ENCODE measurements around the gene PXMP2.
A peak's percentile ranks its signal among the peaks of the same experiment; 100 is the strongest.

PXMP2 gene

DNA sequence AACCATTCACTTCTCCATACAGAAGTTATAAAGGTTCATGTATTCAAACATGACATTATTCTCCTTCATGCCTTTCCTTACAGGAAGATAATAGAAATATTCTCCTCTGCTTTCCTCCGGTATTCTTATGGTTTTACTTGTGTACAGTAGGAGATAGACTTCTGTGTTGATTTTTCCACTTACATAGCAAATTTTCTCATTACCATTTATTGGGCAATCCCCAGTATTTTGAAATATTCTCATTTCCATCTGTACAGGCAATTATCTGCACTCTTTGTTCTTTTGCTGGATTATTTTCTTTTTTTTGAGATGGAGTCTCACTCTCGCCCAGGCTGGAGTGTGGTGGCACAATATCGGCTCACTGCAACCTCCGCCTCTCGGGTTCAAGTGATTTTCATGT, 11.0 kb downstream of the PXMP2 start:
- no peak for DNase-seq

DNA sequence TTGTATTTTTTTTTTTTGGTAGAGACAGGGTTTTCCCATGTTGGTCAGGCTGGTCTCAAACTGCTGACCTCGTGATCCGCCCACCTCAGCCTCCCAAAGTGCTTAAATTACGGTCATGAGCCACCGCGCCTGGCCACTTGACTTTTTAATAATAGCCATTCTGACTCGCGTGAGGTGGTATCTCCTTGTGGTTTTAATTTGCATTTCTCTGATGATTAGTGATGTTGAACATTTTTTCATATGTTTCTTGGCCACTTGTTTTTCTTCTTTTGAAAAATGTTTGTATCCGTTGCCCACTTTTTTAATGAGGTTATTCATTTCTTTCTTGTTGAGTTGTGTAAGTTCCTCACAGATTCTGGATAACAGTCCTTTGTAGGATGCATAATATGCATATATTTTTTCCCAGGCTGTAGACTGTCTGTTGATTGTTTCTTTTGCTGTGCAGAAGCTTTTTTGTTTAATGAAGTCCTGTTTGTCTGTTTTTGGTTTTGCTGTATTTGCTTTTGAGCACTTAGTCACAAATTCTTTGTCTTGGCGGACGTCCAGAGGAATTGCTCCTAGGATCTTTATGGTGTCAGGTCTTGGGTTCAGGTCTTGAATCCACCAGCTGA, 12.9 kb downstream of the PXMP2 start:
- no peak for DNase-seq

DNA sequence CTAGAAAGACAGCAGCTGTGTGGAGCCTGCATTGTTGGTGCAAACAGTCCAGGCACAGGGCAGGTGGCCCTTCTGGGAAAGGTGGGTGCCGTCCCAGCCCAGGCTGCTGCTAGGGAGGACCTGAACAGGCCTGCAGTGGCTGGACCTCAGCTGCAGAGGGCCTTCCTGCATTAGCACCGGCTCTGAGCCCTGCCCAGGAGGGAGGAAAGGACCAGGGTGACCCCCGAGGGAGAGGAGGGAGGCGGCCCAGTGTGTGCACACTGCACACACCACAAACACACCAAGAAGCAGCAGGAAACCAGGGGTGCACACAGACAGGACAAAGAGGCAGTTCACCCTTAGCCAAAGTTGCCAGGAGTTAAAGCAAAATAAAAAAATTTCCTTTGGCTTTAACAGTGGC, 15.3 kb downstream of the PXMP2 start:
- DNase-seq: no peak

DNA sequence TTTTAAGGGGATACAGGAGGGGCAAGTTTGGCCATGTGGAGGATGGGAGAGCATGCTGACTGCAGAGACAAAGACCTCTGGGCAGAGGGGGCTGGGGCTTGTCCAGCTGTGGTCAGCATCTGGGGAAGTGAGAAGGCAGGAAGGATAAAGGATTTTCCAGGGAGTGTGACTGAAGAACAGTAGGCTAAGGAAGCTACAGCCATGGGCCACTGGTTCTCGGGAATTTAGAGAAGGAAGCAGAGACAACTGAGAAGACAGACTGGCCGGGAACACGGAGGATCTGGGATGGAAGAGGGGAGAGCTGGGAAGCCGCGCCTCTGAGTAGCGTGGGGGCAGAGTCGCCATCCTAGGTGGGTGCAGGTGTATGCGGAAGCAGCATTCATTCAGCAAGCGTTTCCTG, 16.3 kb downstream of the PXMP2 start:
- no peak for DNase-seq

DNA sequence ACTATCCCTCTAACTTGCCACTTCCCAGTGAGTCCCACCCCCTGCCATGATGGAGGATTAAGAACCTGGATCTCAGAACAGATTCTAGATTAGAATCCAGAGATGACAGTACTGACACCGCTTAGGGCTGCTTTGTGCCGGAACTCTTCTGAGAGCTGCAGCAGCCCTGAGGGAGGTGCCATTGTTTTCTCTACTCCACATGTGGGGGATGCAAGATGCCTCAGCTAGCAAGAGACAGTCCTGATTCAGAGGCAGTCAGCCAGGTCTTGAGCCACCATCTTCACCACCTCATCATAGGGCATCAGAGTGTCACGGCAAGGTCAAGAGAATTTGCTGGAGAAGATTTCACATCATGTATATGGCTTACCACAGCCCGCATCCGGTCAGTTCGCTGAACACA, 19.9 kb downstream of the PXMP2 start:
- no peak for DNase-seq

DNA sequence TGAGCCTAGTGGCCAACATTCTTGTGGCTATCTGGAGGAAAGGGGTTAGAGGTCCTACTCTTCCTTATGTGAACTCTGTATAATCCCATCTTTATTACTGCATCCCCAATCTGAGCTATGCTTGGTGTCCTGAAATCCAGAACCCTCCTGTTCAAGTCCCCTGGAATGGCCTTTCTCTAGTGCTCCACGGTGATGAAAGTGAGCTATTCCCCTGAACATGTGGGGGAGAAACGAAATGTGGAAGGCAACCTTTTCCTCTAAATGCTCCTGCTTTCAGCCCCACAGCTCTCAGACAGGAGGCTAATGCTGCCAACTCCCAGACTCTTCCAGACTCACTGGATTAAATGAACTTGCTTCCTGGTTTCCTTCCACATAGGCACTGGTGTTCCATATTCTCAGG, 20.8 kb downstream of the PXMP2 start:
- no peak for DNase-seq

DNA sequence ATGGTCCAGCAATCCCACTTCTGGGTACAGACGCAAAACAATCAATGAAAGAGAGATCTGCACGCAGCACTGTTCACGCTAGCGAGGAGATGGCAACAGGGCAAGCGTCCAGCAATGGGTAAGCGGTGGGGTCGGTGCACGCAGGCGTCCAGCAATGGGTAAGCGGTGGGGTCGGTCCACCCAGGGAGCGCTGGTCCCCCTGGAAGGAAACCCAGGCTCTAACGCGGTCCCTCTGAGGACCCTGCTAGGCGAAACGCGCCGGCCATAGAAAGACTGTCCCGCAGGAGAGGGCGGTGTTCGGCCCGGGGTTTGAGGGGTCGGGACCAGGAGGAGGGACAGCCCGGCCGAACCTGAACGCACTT, 22.6 kb downstream of the PXMP2 start:
- DNase-seq: peak in 1 of 6 experiments; percentile 49

DNA sequence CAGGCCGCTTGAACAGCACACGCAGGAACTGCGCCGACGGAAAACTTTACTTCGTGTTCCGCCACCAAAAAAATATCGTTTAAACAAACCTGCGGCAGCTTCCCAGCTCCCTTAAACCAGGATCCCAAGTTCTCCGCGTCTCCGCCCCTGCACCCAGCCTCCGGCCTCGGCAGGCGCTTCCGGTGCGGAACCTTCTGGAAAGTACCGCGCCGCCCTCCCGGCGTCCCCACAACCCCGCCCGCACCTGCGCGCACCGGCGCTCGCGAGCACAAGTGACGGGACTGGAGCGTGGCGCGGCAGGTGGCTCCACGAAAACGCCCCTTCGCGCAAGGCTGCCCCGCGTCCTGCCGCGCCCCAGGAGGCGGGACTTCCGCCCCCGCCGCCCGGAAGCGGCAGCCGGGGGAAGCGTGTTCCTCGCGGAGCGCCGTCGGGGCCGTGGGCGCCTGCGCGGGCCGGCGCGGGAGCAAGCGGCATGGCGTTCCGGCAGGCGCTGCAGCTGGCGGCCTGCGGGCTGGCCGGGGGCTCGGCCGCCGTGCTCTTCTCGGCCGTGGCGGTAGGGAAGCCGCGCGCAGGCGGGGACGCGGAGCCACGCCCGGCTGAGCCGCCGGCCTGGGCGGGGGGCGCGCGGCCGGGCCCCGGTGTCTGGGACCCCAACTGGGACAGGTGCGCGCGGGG, 23.2 kb downstream of the PXMP2 start, which contains the start of gene PGAM5:
PGAM5 (plus strand) TSS at position 438 of the 675 bp plus-strand sequence; CDS start at position 473, 35 bp downstream.
- peak; percentile 87 to 95 (median 91) for DNase-seq

DNA sequence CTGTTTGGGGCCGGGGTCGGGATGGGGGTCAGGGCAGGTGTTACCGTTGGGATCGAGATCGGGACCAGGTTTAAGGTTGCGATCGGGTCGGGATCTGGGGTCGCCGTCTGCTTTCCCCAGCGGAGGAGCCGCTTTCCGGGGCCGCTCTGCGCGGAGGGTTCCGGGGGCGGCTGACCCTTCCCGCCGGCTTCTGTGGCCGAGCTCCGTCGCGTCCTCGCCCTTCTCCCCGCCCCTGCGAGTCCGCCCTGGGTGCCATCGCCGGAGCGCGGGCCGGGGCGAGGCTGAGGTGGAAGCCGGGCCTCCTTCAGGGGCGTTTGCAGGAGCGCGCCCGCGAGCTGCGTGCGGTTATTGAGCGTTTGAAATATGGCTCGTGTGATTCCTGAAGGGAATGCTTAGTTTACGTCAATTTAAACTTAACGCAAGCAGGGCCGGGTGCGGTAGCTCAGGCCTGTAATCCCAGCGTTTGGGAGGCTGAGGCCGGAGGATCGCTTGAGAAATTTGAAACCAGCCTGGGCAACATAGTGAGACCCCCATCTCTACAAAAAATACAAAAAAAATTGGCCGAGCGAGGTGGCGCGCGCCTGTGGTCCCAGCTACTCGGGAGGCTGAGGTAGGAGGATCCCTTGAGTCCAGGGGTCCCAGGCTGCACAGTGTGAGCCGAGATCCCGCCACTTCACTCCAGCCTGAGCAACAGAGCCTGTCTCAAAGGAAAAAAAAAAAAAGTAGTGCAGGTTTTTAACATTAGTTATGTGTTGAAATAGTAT, 23.9 kb downstream of the PXMP2 start:
- peak in 2 of 6 experiments; percentile 15 to 39 for DNase-seq

DNA sequence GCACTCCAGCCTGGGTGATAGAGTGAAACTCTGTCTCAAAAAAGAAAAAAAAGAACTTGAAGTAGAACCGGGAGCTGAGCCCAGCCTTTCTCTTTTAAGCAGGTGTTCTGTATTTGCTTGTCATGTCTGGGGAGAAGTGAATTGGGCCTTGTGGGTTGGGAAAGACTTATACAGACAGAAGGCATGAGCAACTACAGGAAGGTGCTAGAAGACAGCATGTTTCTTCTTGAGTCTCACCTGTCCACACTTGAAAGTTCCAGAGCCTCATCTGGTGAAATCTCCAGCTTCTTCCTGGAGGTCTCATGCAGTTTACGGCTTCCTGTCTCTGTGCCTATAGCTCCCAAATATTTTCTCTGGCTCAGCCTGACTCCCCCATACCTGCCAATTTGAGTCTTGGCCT, 25.7 kb downstream of the PXMP2 start:
- DNase-seq: no peak

DNA sequence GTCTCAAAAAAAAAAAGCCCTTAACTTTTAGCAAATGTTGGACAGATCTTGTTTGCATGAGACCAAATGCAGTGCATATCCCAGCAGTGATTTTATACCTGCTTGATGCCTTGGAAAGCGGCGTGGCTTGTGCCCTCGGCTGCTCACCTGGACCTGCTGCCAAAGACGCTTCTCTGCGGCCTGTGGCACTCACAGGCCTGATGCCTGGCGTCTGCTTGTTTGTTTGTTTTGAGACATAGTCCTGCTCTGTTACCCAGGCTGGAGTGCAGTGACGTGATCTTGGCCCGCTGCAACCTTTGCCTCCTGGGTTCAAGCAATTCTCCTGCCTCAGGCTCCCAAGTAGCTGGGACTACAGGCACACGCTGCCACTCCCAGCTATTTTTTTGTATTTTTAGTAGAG, 28.5 kb downstream of the PXMP2 start:
- DNase-seq: no peak

DNA sequence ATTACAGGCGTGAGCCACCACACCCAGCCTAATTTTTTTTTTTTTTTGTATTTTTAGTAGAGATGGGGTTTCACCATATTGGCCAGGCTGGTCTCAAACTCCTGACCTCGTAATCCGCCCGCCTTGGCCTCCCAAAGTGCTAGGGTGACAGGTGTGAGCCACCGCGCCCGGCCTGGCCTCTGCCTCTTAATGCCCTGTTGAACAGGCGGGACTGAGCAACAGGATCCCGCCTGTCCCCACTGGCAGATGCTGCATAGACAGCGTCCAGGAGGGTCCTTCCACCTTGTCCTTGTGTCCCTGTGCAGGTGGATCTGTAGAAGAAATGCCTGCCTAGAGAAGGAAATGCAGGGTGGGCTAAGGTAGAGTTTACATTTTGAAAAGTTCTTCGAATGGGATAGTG, 29.0 kb downstream of the PXMP2 start:
- no peak for DNase-seq

DNA sequence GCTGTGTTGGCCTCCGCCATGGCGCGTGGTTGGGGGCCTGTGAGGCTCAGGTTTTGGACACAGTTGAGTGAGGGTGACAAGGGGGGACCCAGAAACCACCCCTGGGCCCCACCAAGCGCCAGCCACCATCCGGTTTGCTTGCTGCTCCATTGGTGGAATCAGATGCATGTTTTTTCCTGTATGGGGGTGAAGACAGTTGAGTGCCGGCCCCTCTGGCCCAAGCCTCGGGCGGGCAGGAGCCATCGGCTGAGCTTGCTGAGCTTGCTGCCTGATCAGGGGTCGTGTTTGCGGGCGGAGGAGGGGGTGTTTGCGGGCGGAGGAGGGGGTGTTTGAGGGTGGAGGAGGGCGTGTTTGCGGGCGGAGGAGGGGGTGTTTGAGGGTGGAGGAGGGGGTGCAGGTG, 29.6 kb downstream of the PXMP2 start:
- no peak for DNase-seq

DNA sequence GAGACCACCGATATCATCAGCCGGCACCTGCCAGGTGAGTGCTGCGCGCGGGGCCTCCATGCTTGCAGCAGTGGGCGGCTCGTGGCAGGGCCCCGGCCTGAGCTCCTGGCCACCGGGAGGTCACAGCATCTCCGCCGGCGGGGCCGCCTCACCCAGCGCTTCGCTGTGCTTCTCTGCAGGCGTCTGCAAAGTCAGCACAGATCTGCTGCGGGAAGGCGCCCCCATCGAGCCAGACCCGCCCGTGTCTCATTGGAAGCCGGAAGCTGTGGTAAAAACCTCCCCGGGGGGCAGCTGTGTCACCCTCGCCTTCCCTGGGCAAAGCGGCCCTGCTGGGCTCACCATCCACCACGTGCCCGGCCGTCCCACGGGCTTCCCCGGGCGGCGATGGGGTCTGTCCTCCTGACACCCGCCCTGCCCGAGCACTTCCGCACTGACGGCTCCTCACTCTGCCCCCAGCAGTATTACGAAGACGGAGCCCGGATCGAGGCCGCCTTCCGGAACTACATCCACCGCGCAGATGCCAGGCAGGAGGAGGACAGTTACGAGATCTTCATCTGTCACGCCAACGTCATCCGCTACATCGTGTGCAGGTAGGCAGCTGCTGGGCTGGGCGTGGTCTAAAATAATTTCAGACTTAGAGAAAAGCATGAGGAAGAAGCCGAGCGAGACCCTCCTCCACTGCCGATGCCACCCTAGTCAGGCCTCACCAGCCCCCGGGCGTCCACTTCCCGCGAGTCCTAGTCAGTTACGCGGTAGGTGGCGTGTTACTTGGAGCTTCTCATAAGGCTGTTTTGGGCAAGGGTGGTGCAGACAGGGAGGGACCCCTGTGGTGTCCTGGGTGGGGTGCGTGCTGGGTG, 30.4 kb downstream of the PXMP2 start:
- DNase-seq: no peak

DNA sequence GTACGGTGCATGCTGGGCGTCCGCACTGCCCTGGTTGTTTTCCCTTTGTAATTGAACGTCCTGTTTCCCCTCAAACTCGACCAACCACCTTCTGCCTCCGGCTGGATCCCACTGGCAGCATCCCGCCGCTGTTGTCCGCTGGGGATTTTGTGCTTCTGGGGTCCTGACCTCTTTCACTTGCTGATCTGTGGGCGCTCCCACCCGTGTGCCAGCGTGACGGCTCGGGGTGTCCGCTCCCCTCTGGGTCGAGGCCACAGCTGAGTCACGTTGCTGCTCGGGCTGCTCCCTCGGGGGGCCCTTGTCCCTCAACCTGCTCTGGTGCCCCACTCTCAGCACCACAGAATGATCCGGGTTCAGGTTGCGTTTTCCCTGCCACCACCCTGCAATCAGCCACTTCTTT, 31.3 kb downstream of the PXMP2 start:
- no peak for DNase-seq

DNA sequence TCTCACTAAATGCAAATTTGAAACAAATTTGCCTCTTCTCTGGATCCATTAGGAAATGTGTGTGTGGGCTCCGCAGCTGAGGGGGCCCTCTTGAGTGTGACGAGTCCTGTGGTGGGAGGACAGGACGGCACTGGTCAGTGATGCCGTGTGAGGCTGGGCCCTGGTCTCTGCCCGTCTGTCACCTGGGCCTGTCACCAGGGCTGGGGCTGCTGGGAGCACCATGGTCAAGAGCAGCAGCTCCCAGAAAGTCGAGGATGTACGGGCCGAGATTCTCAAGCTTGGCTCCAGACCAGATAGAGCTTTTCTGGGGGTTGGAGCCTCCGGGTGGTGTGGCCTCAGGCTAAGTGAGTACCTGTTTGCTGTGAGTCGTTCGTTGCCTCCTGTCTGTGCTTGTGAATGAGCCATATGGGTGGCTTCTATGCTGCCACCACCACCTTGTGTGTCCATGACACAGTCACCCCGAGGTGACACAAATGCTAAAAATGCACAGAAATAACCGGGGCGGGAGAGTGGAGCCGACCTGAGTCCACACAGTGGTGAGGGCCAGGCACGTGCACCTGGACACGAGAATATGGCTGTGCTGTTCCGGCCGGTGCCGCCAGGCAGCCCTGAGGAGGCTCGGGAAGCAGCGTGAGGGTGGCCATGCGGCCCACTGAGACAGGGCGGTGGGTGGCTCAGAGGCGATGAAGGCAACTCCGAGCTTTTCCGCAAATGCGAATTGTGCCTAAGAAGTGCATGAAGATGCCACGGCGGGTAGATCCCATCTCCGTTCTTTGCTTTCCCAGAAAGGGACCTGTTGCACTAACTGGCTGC, 32.0 kb downstream of the PXMP2 start:
- no peak for DNase-seq

DNA sequence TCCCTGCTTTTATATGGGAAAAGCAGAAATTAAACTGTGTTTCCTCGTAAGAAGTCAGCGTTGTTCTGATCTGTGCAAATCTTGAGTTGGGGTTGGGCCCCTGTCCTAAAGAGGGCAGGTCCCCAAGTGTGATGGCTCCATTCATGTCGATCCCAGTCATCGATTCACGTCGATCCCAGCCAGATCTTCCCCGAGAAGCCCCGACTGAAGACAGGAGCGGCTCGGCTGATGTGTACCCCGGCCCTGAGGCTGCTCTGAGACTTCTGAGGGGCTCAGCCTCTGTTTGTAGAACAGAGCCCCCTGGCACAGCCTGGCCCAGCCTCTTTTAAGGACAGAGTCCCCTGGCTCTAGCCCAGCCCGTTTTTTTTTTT, 32.6 kb downstream of the PXMP2 start:
- no peak for DNase-seq

DNA sequence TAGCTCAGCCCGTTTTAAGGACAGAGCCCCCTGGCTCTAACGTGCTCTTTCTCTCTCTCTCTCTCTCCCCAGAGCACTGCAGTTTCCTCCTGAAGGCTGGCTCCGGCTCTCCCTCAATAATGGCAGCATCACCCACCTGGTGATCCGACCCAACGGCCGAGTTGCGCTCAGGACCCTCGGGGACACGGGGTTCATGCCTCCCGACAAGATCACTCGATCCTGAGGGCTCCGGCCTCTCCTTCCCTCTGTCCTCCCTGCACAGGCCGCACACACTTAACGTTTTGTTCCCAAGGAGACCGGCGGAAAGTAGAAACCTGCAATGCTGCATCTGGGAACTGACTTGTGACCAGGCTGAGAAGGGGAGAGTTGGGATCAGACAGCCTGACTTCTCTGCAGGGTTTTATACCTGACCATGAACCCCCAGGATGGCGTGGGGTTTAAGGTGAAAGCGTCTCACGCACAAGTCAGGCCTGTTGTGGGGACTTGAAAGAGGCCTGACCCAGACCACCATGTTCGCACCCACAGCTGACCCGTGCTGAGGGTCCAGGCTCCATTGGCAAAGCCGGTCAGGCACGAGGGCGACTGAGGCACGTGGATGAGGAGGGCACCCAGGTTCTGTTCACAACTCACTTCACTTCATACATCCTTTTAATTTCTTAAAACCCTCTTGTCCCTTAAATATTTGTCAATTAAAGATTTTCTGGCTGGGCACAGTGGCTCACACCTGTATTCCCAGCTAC, 33.4 kb downstream of the PXMP2 start:
- no peak for DNase-seq

DNA sequence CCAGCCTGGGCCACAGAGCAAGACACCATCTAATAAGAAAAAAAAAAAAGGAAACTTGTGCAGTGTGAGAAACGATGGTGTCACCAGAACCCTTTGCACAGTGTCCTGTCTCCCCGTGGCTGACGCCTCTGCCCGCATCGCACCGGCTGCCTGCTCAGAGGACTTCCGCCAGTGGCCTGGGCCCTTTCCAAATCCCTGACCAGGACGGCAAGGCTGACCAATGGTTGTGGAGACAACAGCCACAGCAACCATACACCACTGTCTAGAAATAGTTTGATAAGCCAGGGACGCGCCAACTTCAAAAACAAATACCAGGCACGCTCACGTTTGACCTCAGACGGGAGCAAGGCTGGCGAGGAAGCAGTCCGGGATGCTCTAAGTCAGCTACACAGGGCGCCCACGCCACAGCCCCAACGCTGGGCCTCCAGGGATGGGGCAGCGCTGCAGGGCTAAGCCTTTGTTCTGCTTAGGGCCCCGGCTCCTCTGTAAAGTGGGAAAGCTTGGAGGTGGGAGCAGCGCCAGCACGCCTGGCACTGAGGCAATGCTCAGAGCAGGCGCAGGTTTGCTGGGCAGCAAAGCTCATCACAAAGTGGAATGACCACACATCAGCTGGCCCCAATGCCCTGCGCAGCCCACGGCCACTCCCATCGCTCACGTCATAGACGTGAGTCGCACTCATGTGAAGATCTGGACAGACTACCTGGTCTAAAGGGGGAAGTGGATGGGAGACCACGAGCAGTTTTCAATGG, 35.8 kb downstream of the PXMP2 start:
- DNase-seq: no peak

DNA sequence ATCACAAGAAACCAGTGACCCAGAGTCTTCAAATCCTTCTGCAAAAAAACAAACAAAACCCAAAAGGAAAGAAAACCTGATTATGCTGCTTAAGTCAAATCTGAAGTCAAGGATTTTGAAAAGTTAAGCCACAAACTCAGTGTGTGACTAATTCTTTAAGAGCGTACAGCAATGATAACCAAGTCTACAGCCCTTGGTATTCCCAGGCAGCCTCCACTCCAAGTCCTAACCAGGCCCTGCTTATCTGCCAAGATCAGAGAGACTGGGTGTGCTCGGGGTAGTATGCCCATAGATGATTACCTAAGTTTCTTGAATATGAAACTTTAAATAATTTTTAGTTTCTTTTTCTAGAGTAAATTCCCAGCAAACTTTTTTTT, 36.4 kb downstream of the PXMP2 start:
- DNase-seq: no peak

Data from stimulated activated naive CD4-positive, alpha-beta T cell (primary cell).